HUES48 (cell line): ENCODE measurements around the gene UST.
A peak's percentile ranks its signal among the peaks of the same experiment; 100 is the strongest.

ENCODE experiments used
- H3K27ac ChIP-seq: one replicate; pipeline ENCODE4 v1.7.0; 2013; ENCODE audit warnings: low read depth, low read length, inconsistent platforms
- H3K27me3 ChIP-seq: 2 replicates; pipeline ENCODE4 v1.6.1; 2013; ENCODE audit warnings: mild to moderate bottlenecking, low read length; ENCODE audit not compliant: control insufficient read depth, insufficient read depth
- H3K36me3 ChIP-seq: 2 replicates; pipeline ENCODE4 v1.6.1; 2013; ENCODE audit warnings: low read length; ENCODE audit not compliant: control insufficient read depth, insufficient read depth
- H3K4me1 ChIP-seq: 2 replicates; pipeline ENCODE4 v1.6.1; 2013; ENCODE audit warnings: mild to moderate bottlenecking, low read length; ENCODE audit not compliant: control insufficient read depth, insufficient read depth
- H3K4me3 ChIP-seq: 2 replicates; pipeline ENCODE4 v1.5.1; 2013; ENCODE audit warnings: mild to moderate bottlenecking, low read depth, low read length
- H3K9ac ChIP-seq: 2 replicates; pipeline ENCODE4 v1.6.1; 2013; ENCODE audit warnings: mild to moderate bottlenecking, low read depth, low read length, moderate library complexity
- H3K9me3 ChIP-seq: 2 replicates; pipeline ENCODE4 v1.6.1; 2013; ENCODE audit warnings: low read length; ENCODE audit not compliant: control insufficient read depth, insufficient read depth

UST gene

GRCh38 chr6:148736774-148737412, 9.9 kb upstream of the UST start:
- Histone ChIP-seq H3K4me1 (no peaks in the 10 kb centered on the region), H3K9me3 (no peaks in the 10 kb centered on the region), H3K9ac (no peak overlapping the region), H3K27ac (no peak overlapping the region), H3K36me3 (no peaks in the 10 kb centered on the region), H3K4me3 (no peak overlapping the region), H3K27me3 (no peaks in the 10 kb centered on the region)

- Histone ChIP-seq H3K4me1 (no peaks in the 10 kb centered on the region), H3K4me3 (no peak overlapping the region), H3K9me3 (no peaks in the 10 kb centered on the region), H3K27ac (no peak overlapping the region), H3K36me3 (no peaks in the 10 kb centered on the region), H3K27me3 (no peaks in the 10 kb centered on the region), H3K9ac (no peak overlapping the region)
Measured at GRCh38 chr6:148737806-148738205, 9.0 kb upstream of the UST start.

DNA sequence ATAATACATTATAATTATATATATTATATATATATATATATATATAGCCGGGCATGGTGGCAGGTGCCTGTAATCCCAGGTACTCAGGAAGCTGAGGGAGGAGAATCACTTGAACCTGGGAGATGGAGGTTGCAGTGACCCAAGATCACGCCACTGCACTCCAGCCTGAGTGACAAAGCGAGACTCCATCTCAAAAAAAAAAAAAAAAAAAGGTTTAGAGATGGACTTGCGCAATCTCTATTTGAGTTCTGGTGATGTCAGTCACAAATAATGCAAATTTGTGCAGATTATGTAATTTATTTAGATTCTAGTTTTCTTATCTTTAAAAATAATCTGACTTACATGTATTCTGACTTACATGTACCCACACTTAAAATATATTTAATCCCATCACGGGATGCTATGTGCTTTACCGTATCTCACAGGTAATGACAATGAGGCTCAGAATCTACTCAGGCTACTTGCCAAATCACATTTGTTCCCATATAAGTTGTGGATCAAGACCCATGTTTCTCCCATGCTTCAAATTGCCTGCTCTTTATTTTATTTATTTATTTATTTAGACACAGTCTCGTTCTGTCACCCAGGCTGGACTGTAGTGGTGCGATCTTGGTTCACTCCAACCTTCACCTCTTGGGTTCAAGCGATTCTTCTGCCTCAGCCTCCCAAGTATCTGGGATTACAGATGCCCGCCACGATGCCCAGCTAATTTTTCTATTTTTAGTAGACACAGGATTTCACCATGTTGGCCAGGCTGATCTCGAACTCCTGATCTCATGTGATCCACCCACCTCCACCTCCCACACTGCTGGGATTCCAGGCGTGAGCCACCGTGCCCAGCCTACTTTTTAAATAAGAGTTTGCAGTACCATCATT, 7.6 kb upstream of the UST start:
- H3K9ac ChIP-seq = no peak overlapping the region
- H3K36me3 ChIP-seq = no peaks in the 10 kb centered on the region
- H3K9me3 ChIP-seq = no peaks in the 10 kb centered on the region
- H3K27me3 ChIP-seq = no peaks in the 10 kb centered on the region; the same call in 1 of the 2 replicates
- no peaks in the 10 kb centered on the region for H3K4me1 ChIP-seq
- H3K4me3 ChIP-seq = no peak overlapping the region
- H3K27ac ChIP-seq = no peak overlapping the region

GRCh38 chr6:148739822-148740128, 7.1 kb upstream of the UST start:
- H3K27ac ChIP-seq = no peak overlapping the region

DNA sequence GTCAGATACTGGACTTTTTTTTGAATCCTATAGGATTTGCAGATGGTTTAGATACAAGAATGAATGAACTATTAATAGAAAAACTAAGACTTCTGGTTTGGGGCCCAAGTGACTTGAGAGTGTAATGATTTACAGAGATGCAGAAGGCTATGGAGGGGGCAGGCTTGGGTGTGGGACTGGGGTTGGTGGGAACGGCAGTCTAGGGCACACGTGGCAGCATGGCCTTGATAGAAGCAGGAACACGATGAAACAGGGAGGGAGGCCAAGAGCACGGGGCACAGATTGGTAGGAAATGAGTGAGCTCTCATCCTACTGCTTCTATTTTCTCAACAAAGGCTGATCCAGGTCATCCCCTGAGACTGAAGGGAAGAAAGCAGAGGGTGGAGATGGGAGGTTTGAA, 3.4 kb upstream of the UST start:
- 0 out of 2 replicates have a peak, but pooled peaks cover 3% of the 10 kb centered on the region for H3K4me1 ChIP-seq
- H3K27ac ChIP-seq = no peak overlapping the region
- no peaks in the 10 kb centered on the region for H3K9me3 ChIP-seq
- H3K27me3 ChIP-seq = no peaks in the 10 kb centered on the region; the same call in 1 of the 2 replicates
- no peak overlapping the region for H3K9ac ChIP-seq
- no peaks in the 10 kb centered on the region for H3K36me3 ChIP-seq
- no peak overlapping the region for H3K4me3 ChIP-seq

More at GRCh38 chr6:148739822-148740128, 7.1 kb upstream of the UST start:
- Histone ChIP-seq H3K4me1 (0 out of 2 replicates have a peak, but pooled peaks cover 2% of the 10 kb centered on the region), H3K36me3 (no peaks in the 10 kb centered on the region), H3K4me3 (no peak overlapping the region), H3K27me3 (no peaks in the 10 kb centered on the region; the same call in 1 of the 2 replicates), H3K9me3 (no peaks in the 10 kb centered on the region), H3K9ac (no peak overlapping the region)

DNA sequence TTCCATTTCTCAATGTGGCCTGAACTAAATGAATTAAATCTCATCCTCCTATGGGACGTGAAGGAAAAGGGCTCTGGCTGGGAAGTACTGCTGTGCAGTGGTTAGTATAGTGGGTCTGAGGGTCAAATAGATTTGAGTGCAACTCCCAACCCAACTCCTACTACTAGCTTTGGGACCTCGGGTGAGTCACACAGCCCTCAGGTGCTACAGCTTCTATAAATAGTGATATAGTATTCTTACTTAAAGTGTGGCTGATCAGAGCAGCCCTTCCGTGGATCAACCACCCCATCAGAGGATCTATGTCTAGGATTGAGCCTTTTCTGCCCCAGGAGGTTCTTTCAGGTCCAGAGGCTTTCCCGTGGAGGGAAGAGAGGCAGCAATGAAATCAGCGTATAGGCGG, 904 bp upstream of the UST start:
- Histone ChIP-seq H3K36me3 (0 out of 2 replicates have a peak, but pooled peaks cover 4% of the 10 kb centered on the region), H3K9ac (no peak overlapping the region), H3K4me3 (peak overlapping the region; percentile 83), H3K4me1 (peaks cover 21% of the 10 kb centered on the region), H3K27ac (peak overlapping the region; percentile 59), H3K9me3 (no peaks in the 10 kb centered on the region), H3K27me3 (no peaks in the 10 kb centered on the region; the same call in 1 of the 2 replicates)

DNA sequence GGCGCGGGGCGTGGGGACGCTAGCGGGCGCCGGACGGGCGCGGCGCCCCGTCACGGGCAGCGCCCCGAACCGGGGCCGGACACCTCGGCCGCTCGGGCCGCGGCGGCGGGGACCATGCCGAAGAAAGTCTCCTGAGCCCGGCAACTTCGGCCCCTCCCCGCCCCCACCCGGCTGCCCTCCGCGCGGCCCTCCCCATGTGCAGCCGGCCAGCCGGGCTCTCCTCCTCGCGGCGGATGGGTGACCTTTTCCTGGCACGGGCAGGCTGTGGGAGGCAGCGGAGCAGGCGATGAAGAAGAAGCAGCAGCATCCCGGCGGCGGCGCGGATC, 278 bp downstream of the UST start:
- Histone ChIP-seq H3K27me3 (no peaks in the 10 kb centered on the region; the same call in 1 of the 2 replicates), H3K4me3 (peak overlapping the region; percentile 83), H3K9me3 (no peaks in the 10 kb centered on the region), H3K4me1 (peaks cover 32% of the 10 kb centered on the region), H3K9ac (peak overlapping the region; percentile 63), H3K36me3 (0 out of 2 replicates have a peak, but pooled peaks cover 4% of the 10 kb centered on the region), H3K27ac (peak overlapping the region; percentile 59)

DNA sequence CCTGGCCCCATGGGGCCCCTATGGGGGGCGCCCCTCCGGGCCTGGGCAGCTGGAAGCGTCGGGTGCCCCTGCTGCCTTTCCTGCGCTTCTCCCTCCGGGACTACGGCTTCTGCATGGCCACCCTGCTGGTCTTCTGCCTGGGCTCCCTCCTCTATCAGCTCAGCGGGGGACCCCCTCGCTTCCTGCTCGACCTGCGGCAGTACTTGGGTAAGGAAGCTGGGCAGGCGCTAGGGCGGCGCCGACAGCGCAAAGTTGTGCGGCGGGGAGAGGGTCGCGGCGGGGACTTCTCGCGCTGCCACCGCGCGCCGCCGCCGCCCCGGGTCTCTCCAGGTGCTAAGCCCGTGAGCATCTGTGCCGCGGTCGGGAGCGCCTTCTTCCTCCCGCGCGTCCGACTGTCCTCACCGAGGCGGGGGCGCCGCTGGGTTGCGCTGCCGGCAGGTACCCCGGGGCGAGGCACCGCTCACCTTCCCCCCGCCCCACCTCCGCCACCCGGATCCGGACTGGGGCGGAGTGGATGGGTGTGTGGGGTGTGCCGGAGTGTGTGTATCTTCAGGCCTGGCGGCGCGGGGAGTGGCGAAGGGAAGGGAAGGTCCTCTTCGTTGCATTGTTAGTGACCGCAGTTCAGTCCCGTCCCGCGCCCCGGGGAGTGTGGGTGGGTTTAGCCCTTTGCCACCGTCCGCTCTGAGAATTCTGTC, 788 bp downstream of the UST start:
- Histone ChIP-seq H3K4me1 (peaks cover 35% of the 10 kb centered on the region), H3K9me3 (no peaks in the 10 kb centered on the region), H3K9ac (peak overlapping the region; percentile 63), H3K27me3 (no peaks in the 10 kb centered on the region; the same call in 1 of the 2 replicates), H3K4me3 (peak overlapping the region; percentile 83), H3K36me3 (0 out of 2 replicates have a peak, but pooled peaks cover 4% of the 10 kb centered on the region), H3K27ac (peak overlapping the region; percentile 59)

- Histone ChIP-seq H3K9me3 (no peaks in the 10 kb centered on the region), H3K36me3 (0 out of 2 replicates have a peak, but pooled peaks cover 4% of the 10 kb centered on the region), H3K27ac (no peak overlapping the region), H3K27me3 (no peaks in the 10 kb centered on the region), H3K9ac (no peak overlapping the region), H3K4me3 (peak overlapping the region; percentile 83; the same call in 1 of the 2 replicates), H3K4me1 (peaks cover 34% of the 10 kb centered on the region)
Measured at GRCh38 chr6:148749674-148750073, 2.8 kb downstream of the UST start.

DNA sequence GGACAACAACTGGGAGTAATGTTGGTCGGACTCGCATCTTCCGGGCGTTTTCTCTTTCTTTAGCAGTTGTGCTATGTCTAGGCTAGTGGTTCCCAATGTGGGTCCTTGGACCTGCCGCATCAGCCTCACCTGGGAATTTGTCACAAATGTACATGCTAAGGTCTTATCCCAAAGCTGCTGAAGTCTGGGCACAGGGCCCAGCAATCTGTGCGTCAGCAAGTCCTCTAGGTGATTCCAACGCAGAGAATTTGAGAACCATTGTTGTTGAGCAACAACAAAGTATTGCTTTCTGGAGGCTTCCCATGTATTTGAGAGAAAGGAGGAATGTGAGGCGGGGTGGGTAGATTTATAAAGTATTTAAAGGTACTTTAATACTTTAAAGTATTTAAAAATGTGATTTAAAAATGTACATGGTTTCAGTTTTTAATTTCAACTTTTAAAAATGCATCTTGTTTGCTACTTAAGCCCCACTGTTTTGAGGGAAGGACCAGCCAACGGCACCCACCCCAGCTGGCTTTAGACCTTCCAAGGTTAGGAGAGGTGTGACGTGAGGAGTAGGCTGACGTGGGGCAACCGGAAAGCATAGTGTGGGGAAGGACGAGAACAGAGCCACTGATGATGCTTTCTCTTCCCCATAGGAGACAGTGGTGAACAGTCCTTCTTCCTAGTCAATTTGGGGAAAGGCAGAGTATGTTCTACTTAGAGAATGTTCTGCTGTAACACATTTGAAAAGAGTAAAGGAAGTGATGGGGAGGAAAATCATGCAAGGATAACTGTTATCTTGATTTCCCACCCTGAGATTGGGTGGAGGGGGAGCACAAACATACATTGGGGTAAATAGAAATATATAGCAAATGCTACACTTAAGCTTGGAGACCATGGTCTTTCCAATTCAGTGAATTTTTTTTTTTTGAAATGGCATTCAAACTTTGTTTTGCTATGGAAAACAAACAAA, 4.3 kb downstream of the UST start:
- Histone ChIP-seq H3K36me3 (0 out of 2 replicates have a peak, but pooled peaks cover 4% of the 10 kb centered on the region), H3K9ac (no peak overlapping the region), H3K9me3 (no peaks in the 10 kb centered on the region), H3K4me1 (peaks cover 39% of the 10 kb centered on the region), H3K4me3 (no peak overlapping the region), H3K27ac (no peak overlapping the region), H3K27me3 (no peaks in the 10 kb centered on the region)
